NK-92 treated with Interleukin-12 subunit alpha and Interleukin-12 subunit beta, amount 100 ng/mL, for 24 hours (cell line): ENCODE results near the gene SNAPC1.
"Not testable (repeated sequence)": the region's sequence is repeated elsewhere in the genome, so short reads cannot be mapped to it uniquely, and the experiment has no call there.

ENCODE experiments used
- DNase-seq: peaks from one replicate; lab custom pipeline; 2025; lab: John Stamatoyannopoulos, UW

Gene SNAPC1, protein sequence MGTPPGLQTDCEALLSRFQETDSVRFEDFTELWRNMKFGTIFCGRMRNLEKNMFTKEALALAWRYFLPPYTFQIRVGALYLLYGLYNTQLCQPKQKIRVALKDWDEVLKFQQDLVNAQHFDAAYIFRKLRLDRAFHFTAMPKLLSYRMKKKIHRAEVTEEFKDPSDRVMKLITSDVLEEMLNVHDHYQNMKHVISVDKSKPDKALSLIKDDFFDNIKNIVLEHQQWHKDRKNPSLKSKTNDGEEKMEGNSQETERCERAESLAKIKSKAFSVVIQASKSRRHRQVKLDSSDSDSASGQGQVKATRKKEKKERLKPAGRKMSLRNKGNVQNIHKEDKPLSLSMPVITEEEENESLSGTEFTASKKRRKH

GRCh38 chr14:61761959-61762786, at the start of gene SNAPC1:
TSS of gene SNAPC1 (plus strand) at chr14:61762420. CDS start at chr14:61762461, 41 bp downstream.
- DNase-seq = peak; percentile 95

DNA sequence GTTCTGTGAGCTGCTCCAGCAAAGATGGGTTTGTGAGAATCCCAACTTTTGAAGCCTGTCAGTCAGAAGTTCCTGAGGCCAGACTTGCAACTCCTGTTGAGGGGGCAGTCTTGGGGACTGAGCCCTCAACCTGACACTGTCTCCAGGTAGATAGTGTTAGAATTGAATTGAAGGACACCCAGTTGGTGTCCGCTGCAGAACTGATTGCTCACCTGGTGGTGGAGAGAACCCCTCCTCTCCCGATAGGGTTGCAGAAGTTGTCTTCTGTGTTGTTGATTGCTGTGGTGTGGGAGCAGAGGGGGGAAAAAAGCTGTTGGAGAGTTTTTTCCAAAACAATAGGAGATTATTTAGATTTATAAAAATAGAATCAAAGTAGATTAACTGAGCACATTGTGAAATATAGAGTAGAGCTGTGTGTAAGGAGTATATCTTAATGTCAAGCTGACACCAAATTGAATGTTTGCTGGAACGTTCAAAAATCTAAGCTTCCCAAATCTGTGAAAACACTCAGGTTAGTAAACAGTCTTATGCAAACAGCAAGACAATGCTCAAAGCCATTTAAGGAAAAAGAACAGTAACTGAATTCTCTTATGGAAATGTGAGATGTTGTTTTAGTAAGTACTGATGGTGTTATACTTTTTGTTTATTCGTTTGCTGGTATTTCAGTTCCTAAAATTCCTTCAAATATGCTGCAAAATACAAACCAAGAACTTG, 48.3 kb upstream of the SNAPC1 start:
- DNase-seq = no peak

- DNase-seq = no peak
Observed at GRCh38 chr14:61716956-61717355, 45.3 kb upstream of the SNAPC1 start.

DNA sequence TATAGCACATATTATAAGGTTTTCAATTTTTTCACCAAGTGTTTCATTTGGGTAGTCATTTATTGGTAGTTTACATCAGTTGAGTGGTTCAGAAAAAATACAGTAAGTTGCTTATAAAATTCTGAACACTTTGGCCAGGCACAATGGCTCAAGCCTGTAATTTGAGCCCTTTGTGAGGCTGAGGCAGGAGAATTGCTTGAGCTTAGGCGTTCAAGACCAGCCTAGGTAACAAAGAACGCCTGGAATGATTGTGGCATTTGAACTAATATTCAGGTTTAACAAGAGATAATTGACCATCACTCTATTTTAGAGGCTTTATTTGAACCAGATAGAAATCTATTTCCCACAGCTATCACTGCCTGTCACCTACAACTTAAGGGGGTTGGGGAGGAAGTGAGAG, 44.2 kb upstream of the SNAPC1 start:
- DNase-seq = no peak

DNA sequence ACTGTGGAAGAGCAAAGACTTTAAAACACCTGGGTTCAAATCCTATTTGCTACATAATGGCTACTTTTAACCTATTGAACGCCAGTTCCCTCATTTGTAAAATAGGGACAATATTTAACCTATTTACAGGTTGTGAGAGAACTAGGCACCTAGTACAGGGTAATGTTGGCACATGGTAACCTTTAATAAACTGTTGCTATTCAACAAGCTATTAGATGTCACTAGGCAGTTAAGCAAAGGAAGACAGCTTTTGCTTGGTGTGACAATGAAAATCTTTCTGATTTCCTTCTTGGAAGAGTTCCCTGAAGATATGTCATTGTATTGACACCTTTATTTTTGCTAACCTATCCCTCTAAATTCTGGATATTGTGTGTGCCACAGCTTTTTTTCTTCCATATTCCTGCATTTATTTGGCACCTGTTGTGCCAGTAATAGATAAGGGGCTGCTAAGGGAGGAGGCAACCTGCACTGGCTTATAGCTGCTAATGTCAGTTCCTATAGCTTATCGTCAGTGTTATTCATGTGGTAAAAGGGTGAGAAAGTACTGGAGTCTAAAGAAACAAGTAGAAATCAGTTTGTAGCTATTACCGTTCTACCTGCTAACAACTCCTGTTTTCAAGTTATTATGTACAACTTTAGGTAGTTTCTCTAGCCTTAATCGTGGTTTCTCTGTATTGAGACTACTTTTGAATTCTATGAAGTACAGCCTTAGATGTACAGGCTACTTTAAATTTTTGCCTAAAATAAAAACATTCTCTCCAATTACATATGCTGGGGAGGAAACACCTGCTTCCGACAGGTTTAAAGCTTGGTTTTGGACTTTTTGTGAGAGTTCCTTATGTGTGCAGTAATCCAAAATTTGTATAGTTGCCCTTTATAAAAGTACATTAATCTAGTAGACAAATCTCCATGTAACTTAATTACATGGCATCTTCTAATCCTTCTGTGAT, 42.6 kb upstream of the SNAPC1 start:
- no peak for DNase-seq

GRCh38 chr14:61720294-61720661, 41.9 kb upstream of the SNAPC1 start:
- no peak for DNase-seq

DNA sequence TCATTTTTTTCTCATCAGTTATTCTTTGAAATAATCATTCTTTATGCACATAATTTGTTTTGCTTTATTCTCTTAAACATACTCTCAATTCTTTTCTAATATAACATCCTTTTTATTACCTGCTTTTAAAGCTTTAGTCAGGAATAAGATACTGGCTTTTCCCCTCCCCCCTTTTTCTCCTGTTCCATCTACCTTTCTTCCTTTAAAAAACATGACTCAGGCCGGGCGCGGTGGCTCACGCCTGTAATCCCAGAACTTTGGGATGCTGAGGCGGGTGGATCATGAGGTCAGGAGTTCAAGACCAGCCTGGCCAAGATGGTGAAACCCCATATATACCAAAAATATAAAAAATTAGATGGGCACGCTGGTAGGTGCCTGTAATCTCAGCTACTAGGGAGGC, 41.5 kb upstream of the SNAPC1 start:
- DNase-seq = no peak

DNA sequence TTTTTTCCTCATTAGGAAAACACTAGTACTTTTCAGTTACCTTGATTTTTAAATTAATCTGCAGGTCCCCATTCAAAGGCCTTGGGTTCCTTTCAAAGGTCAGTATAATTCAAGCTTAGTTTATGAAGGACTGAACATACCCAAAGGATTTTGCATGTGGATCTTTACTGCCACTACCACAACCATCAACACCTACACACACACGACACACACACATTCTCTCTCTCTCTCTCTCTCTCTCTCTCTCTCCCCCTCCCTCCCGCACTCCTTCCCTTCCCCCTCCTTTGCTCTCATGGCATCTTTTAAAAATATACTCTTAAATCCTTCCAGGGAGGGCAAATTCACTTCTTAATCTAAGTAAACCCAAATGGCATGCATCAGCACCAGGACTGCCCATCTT, 38.1 kb upstream of the SNAPC1 start:
- DNase-seq = no peak

DNA sequence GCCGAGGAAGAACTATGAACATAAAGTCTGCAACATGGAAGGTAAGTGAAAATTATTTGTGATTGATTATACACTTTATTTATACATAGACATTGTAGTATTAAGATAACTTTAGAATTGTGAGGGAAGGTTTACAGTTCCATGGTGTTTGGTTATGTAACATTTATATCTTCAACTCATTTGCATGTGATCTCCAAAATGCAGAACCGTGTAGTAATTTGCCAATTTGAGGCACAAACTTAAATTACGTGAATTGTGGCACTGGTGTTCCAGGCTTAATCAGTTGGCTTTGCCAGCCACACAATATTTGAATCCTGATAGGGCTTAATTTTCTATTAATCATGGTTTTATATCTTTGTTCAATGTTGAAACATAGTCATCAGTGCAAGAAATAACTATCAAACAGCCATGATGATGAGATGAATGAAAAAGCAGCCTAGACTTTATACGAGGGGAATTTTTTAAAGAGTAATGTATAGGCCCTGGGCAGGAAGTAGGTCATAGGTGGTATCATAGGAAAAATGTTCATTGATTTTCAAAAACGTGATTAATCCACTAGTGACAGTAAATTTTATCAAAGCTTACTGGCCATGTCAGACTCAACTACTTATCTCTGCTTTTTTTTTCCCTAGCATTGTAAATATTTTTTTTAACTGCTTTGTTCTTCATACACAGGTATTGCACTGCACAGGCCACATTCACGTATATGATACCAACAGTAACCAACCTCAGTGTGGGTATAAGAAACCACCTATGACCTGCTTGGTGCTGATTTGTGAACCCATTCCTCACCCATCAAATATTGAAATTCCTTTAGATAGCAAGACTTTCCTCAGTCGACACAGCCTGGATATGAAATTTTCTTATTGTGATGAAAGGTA, 35.2 kb upstream of the SNAPC1 start:
- no peak for DNase-seq

GRCh38 chr14:61730756-61731373, 31.4 kb upstream of the SNAPC1 start:
- no peak for DNase-seq

DNA sequence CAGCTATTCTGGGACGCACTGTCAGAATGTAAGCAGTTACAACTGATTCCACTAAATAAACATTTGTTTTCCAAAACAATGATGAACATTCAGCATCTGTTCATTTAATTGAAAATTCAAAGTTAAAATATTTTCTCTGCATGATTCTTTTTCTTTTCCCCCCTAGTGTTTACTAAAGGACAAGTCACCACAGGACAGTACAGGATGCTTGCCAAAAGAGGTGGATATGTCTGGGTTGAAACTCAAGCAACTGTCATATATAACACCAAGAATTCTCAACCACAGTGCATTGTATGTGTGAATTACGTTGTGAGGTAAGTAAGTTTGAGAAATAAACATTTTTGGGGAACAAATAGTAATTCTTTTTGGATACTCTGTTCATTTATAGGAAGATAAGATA, 28.2 kb upstream of the SNAPC1 start:
- no peak for DNase-seq

GRCh38 chr14:61736751-61737150, 25.5 kb upstream of the SNAPC1 start:
- no peak for DNase-seq

GRCh38 chr14:61737915-61738314, 24.3 kb upstream of the SNAPC1 start:
- no peak for DNase-seq

DNA sequence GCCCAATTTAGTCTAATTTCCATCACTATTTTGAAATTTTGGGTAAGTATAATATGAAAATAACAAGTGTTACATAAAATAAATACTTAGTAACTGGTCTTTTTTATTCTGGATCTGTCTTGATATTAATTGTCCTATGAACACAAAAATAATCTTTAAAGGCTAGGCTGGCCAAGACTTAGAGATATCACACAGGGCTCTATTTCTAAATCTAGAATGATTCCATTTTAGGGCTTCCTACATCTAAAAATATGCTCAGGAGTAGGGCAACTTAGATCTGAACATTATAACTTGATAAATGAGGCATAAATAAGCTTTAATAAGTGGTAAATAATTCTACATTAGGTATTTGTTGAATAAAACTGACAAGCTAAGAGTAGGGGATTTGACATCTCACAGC, 23.1 kb upstream of the SNAPC1 start:
- DNase-seq = no peak

DNA sequence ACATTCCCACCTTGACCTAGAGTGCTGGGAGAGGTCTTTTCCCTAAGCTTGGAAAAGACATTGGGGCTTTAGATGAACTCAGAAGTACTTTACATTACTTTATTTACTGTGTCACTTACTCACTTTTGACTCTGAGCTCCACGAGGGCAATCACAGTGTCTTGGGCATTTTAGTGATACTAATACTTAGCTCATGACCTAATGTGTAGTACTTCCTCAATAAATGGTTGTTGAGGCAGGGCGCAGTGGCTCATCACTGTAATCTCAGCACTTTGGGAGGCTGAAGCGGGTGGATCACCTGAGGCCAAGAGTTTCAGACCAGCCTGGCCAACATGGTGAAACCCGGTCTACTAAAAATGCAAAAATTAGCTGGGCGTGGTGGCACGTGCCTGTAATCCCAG, 19.8 kb upstream of the SNAPC1 start:
- DNase-seq = no peak

DNA sequence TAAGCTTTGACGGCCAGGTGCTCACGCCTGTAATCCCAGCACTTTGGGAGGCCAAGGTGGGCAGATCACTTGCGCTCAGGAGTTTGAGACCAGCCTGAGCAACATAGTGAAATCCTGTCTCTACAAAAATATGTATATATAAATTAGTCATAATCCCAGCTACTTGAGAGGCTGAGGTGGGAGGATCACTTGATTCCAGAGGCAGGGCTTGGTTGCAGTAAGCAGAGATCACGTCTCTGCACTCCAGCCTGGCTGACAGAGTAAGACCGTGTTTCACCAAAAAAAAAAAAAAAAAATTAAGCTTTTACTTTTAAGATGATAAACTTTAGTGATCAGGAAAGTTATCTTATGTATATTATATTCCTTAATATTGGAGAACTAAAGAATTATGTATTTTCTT, 18.0 kb upstream of the SNAPC1 start:
- DNase-seq = no peak

DNA sequence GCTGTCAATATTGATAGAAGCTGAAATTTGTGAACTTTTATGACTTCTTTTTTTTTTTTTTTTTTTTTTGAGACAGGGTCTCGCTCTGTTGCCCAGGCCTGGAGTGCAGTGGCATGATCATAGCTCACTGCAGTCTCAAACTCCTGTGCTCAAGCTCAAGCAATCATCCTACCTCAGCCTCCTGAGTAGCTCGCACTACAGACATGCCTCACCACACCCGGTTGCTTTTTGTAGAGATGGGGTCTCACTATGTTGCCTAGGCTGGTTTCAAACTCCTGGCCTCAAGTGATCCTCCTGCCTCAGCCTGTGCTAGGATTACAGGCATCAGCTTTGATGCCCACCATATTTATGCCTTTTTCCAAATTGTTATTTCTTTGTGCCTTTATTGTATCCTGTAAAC, 15.9 kb upstream of the SNAPC1 start:
- DNase-seq = not testable (repeated sequence)

- DNase-seq = no peak
Observed at GRCh38 chr14:61746881-61747280, 15.3 kb upstream of the SNAPC1 start.

GRCh38 chr14:61747342-61747741, 14.9 kb upstream of the SNAPC1 start:
- no peak for DNase-seq

DNA sequence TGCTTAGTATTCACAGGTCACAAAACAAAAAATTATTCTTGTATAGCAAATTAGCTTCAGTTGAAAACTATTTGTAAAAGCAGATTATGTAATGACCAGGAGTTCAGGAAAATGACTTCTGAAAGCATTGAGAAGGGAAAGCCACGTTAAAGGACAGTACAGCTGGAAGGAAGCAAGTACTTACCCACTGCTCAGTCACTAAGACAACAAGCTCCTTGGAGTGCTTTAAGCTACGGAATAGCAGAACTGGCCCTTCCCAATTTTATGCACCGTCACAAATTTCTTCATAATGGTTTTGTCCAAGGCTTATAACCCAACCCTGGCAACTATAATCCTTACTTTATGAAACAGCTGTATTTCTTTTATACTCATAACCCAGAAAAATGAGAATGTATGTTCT, 13.0 kb upstream of the SNAPC1 start:
- DNase-seq = no peak
